GM19351 (cell line): ENCODE results near the gene LRFN4.

Source experiments
- ATAC-seq: cut with Tn5 transposase; IDR thresholded peaks from one replicate; pipeline ENCODE4 v1.9.1; 2021; ENCODE audit warnings: mild to moderate bottlenecking, moderate library complexity; ENCODE audit not compliant: unreplicated experiment

The LRFN4 gene

DNA sequence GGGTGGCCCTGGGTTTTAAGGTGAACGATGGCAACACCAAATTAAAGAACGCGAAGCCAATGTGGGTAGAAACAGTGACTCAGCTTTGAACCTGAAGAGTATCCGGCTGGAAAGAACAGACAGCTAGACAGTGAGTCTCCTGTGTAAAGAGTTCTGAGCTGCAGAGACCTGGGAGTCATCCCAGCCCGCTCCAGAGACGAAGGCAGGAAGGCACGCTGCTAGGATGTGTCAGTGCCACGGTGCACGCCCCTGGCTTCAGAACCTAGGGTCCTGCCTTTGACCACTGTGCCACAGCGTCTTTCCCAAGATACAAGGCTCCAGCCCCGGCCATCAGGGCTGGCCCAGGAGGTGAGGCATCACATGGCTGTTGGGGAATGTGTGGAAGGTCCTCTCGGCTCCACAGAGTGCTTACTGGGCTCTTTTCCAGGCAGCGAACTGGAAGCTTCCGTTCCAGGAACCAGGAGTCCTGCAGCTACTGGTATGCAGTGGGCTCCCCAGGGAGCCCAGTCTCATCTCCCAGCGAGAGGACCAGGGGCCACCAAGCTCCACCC lies 29.9 kb downstream of the LRFN4 start:
- ATAC-seq = no peak

DNA sequence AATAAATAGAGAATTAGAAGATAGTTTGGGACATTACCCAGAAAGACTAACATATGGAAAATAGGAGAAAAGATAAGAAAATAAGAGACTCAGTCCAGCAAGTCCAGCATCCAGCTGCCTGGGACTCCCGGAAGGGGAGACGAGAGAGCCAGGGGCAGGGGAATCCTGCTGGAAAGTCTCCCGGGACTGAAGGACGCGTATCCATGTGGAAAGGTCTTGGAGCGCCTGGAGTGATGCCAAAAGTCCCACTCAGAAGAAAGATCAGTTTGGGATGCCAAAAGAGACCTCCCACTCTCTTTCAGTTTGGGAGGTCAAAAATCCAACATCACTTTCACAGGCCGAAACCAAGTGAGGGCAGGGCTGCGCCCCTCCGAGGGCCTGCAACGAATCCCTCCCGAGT lies 30.7 kb downstream of the LRFN4 start:
- ATAC-seq = no peak

DNA sequence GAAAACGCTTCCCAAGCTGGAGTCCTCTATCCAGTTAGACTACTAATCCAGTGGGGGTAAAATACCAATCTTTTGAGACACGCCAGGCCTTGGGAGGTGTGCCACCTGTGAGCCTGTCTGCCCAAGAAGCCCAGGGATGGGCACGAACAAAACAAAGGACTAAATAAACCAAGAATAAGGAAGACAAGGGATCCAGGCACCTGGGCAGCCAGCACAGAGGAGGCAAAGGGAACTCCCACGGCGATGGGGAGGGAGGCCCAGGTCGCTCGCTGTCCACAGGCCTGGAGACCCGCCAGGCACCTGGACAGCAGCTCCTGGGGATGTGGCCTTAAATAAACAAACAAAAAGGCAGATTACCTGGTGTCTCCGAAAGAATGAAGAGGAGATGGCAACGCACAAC lies 31.4 kb downstream of the LRFN4 start:
- no peak for ATAC-seq

DNA sequence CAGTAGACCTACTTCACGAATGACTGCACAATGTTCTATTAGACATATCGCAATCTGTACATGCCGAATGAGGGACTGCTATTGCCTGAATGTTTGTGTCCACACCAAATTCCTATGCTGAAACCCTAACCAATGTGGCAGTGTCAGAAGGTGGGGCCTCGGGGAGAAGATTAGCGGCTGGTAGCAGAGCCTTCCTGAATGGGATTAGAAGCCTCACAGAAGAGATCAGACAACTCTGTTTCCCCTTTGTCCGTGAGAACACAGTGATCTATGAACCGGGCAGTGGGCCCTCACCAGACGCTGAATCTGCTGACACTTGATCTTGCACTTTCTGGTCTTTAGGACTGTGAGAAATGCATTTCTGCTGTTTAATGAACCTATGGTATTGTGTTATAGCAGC lies 33.1 kb downstream of the LRFN4 start:
- ATAC-seq = no peak

DNA sequence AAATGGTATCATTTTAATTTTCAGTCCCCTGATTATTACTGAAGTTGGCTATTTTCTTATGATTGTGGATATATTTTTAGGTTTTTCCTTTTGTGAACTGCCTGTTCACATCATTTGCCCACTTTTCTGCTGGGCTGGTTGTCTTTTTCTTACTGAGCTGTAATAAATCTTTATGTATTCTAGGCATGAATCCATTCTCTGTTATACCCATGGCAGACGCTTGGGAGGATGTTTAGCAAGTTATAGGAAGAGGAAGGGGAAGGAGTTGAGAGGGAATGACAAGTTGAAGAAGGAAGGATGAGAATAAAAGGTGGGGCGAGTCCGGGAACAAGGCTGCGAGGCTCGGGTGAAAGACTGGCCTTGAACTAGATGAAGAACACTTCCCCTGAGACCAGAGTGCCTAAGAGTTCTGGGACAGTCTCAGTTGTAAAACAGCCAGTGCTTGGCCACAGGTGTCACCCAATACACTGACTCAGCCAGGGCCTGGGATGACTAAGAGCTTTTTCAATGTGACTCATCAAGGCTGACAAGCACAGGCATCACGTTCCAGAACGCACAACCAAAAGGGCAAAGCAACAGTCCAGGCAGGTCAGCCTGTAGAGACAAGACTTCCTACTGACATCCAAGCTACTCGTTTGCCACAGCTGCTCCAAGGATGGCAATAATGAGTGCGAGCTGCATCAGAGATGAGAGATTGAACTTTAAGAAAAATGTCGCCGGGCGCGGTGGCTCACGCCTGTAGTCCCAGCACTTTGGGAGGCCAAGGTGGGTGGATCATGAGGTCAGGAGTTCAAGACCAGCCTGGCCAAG lies 35.2 kb downstream of the LRFN4 start:
- peak; percentile 95 for ATAC-seq

DNA sequence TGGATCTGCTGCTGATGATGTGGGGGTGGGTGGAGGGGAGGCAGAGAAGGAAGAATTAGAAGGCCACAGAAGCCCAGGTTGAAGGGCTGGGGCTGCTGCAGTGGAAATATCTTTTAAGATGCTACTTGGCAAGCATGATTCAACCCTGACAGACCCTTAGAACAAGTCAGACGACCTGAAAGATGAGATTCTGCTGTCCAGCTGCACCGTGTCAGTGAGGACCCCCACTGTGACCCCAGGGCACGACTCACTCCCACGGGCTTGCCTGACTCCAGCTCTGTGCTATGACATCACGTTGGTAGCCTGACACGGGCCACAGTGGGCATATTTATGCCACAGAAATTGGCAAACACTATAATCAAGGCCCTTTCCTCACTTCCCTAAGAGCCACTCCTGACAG lies 36.0 kb downstream of the LRFN4 start:
- ATAC-seq = no peak

DNA sequence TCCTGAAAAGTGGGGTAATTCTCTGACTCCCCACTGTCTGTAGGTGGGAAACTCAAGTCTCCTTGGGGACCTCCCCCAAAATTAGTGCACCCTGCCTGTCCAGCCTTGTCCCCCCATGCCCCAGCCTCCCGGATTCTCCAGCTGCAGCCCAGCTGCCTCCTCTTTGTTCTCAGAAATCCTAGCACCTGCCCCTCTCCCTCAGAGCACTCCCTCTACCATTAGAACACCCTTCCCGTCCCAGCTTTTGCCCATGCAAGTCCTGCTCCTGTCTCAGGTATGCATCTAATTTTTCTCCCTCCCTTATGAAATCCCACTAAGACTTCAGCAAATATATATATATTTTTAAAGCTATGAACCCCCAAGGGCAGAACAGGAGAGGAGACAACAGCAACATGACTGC lies 37.3 kb downstream of the LRFN4 start:
- no peak for ATAC-seq

DNA sequence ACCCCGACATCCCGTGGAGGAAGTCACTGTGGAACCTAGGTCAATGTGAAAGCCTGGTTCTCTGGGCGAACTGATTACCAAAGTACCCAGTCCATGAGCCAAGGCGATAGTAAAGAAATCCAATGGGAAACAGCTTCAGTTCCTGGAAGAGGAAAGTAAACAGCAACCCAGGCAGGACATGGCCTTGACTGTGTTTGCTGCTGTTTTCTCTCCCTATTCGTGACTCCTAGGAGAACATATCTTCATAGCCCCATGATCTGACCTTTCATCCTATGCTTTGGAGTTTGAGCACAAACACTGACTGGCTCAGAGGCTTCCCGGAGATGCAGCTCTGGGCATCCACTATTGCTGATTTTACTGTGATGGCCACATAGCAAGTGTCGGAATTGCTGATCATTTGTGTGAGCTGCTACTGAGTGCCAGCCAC lies 45.1 kb downstream of the LRFN4 start:
- ATAC-seq = no peak

DNA sequence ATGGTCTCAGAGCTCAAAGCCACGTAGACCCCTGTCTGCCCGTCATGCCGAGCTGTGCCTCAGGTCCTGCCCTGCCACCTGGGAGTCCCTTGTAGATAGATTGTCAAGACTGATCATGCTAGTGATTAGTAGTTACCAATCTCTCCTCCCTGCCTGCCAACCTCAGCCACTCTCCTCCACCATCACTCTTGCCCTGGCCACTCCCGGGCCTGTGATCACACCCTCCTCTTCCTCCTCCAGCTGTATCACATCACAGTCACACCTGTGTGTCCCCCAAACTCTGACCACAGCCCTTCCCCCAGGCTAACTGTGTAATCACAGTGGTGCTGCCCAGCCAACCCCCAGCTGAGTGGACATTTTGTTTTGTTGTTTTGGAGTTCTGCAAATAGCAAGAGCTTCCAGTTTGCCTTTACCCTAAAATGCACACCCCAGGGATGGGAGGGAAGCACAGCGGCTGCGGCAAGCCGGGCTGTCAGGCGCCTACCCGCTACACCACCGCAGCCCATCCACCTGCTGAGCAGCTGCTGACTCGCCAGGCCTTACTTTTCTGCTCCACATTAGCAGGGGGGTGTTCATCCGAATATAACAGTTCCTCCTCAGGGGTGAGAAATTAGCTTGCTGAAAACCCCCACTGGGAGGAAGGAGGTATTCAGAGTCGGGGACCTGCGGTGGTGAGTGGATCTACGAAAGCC lies 45.8 kb downstream of the LRFN4 start:
- no peak for ATAC-seq

DNA sequence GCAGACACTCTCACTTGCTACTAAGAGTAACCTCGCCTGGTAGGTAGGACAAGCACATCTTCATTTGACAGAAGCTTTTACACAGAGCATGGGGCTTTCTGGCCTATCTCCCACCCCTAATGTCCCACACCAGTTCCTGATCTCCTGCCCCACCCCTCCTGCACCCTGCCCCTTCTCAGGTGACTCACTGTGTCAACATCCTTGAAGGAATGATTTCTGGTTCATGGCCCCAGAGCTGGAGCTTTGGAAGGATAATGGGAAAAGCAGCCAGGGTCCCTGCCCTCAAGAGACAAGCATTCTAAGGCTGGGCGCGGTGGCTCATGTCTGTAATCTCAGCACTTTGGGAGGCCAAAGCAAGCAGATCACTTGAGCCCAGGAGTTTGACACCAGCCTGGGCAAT lies 47.2 kb downstream of the LRFN4 start:
- ATAC-seq = no peak

DNA sequence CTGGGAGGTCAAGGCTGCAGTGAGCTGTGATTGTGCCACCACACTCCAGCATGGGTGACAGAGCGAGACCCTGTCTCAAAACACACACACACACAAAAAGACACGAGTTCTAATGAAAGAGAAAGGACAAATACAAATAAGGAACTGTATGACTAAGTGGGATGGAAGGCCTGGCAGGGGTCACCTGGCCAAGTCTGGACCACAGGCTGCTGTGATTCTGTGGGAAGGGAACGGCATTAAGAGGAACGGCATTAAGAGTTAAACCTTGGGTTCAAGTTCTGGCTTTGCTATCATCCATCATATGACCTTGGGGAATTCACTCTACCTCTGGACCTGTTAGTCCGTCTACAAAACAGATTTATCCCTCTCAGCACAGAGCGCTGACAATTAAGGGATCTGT lies 47.7 kb downstream of the LRFN4 start:
- no peak for ATAC-seq

DNA sequence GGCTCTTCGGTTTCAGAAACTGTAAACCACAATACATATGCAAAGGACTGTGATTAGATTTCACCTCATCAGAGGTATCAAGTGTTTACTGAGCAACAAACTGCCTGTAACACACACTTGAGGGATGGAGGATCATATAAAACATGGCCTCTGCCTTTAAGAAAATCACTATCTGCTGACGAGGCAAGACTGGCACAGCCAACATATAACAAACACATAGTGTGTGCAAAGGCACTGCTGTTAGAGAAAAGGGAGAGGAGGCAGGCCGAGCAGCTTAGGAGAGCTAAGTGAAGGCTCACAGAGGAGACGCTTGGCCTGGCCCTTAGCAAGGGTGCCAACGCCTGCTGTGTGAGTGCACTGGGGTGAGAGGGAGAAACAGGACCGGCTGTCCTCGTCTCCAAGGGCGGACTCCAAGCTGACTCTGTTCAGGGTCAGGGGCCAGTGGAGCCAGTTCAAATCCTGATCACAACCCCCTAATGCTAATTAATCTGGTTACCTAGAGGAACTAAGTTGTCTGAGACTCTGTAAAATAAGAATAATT lies 48.2 kb downstream of the LRFN4 start:
- ATAC-seq = no peak

DNA sequence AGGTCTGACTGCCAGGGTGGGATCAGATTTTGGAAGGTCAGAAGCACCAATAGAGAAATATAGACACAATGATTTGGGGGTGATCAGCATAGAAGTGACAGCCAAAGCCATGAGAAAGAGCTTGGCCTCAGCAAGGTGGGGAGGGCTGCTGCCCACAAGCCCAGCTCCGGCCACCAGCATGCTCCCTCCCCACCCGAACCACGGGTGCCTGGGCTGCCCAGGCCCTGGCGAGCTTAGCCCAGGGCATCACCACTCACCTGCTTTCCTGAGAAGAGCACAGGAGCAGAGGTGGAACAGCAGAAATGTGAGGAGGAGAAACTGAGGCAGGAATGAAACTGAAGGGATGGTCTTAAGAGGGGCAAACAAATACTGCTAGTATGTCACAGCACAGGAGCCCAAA lies 48.8 kb downstream of the LRFN4 start:
- ATAC-seq = no peak

DNA sequence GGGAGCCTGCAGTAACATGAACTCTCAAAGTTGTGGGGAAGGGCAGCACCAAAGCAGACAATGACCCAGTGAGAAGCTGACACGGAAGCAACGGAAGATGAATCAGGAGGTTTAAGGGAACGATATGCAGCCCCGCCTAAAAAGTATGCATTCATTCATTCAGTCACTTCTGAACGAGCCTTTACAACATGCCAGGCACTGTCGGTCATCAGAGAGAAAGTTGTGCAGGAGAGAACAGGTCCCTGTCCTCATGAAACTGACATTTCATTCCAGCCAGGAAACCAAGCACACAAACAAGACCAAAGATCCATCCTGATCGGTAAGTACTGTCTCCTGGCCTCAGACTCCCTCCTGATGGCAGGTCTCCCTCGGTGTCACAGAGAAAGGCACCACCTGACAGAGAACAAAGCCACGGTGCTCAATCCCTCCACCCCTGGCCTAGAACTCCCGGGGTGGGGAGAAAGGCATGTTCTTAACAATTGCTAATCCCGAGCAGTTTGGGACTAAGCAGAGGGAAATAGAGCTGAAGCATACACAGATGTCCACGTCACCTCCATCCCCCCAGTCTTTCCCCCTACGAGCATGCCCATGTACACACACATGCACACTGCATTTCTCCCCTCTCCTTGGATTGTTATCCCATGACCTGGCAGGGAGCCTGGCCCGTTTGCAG lies 49.3 kb downstream of the LRFN4 start:
- ATAC-seq = no peak

DNA sequence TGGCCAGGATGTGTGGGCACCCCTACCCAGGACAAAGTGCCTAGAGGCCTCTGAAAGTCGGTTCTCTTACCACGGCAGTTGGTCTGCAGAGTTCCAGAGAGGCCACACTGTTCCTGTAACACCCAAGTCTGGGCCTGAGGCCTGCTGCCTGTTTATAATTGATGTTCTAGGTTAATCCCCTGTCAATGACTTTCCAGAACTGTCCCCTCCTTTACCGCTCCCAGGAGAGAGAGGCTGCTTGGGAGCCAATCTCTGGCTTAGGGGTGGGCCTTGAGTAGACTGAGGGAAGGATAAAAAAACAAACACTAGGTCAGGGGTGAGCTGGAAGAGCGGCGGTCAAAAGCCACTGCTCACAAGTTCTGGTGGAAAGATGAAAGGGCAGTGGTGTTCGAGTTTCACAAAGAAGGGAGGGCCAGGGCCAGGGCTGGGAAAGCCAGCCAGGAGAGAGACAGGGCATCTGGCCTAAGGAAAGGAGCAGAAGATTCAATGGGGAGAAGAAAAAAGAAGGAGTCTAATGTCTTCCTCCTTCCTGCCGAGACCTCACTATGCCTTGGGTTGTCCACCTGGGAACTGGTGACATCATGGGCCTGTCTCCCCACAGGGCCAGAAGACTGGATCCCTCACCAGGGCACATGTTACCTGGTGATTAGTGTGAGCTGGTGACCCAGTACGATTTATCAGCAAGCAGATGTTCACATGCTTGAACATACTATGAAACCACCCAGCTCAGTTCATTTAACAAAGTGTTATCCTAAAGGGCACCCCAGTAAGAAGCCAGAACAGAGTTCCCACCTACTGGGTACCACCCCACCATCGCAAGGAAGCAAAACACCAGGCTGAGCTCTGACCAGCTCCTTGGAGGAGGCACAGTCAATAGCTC lies 51.1 kb downstream of the LRFN4 start:
- no peak for ATAC-seq

DNA sequence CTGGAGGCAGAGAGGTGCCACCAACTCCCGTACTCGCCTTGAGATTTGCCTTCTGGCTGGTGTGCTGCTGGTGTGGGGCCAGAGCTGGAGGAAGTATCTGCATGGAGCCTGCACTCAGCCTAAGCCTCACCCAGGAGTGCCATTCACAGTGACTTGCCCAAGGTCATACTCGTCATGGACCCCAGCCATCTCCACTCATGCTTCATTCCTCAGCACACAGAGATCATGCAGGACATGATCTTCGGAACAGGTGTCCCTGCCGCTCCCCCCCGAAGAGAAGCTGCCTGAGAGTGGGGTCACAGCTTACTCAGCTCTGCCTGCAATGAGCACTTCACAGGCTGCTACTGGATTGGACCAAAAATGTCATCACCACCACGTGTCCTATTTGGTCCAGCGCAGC lies 52.3 kb downstream of the LRFN4 start:
- no peak for ATAC-seq

DNA sequence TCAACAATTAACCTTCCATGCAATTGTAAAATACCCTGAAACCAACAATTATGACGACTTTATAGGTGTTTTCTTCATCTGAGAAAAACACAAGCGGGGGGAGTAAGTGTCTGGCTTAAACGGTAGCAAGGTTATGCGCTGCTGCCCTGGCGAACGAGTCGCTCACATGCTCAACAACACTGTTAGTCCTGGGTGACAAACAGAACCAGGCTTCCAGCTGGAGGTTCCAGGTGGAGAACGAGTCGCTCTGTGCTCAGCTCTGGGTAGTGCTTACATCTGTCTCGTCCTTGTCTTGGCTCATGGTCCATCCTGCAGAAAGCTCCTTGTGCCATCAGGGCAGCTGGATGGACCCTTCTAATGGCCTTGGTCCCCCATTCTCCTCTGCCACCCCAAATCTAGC lies 53.2 kb downstream of the LRFN4 start:
- ATAC-seq = no peak
